IMR-90 (cell line): Measurements from ENCODE around the gene PBLD.

Experiments used
- BHLHE40 ChIP-seq: fragments of 150-350 bp; IDR thresholded peaks from 2 replicates; pipeline ENCODE4 v1.6.1; 2016; ENCODE audit warnings: mild to moderate bottlenecking, low read depth, low read length
- CEBPB ChIP-seq: IDR thresholded peaks from 2 replicates; pipeline ENCODE4 v1.6.1; 2012; ENCODE audit warnings: low read depth, low read length, improper control_type of control experiment
- FOS ChIP-seq: fragments of 150-350 bp; IDR thresholded peaks from 2 replicates; pipeline ENCODE4 v1.6.1; 2016; ENCODE audit warnings: low read depth, low read length
- MAFK ChIP-seq: IDR thresholded peaks from 2 replicates; pipeline ENCODE4 v1.6.1; 2012; ENCODE audit warnings: low read depth, low read length, improper control_type of control experiment
- MAZ ChIP-seq: IDR thresholded peaks from 2 replicates; pipeline ENCODE4 v1.6.1; 2012; ENCODE audit warnings: low read depth, mild to moderate bottlenecking, low read length, improper control_type of control experiment, moderate library complexity, borderline replicate concordance
- MXI1 ChIP-seq: IDR thresholded peaks from 2 replicates; pipeline ENCODE4 v1.6.1; 2012; ENCODE audit warnings: low read depth, mild to moderate bottlenecking, low read length, moderate library complexity, borderline replicate concordance
- NFE2L2 ChIP-seq: fragments of 150-350 bp; IDR thresholded peaks from 2 replicates; pipeline ENCODE4 v1.6.1; 2016; ENCODE audit warnings: low read depth, mild to moderate bottlenecking, low read length
- POLR2A ChIP-seq: IDR thresholded peaks from 2 replicates; pipeline ENCODE4 v1.6.1; 2012; ENCODE audit warnings: mild to moderate bottlenecking, low read depth, low read length
- RAD21 ChIP-seq: IDR thresholded peaks from 2 replicates; pipeline ENCODE4 v1.6.1; 2012; ENCODE audit warnings: low read length, improper control_type of control experiment
- RCOR1 ChIP-seq: IDR thresholded peaks from 2 replicates; pipeline ENCODE4 v1.6.1; 2012; ENCODE audit warnings: mild to moderate bottlenecking, low read length, improper control_type of control experiment; ENCODE audit not compliant: insufficient replicate concordance
- RFX5 ChIP-seq: IDR thresholded peaks from 2 replicates; pipeline ENCODE4 v1.8.0; 2012; ENCODE audit warnings: low read depth, mild to moderate bottlenecking, low read length, moderate library complexity
- SMC3 ChIP-seq: fragments of 150-350 bp; IDR thresholded peaks from 2 replicates; pipeline ENCODE4 v1.6.1; 2016; ENCODE audit warnings: low read depth, mild to moderate bottlenecking, antibody characterized with exemption, low read length, moderate library complexity
- TF ChIP-seq, protein P1 (sequence below): conservative IDR thresholded peaks from 2 replicates; pipeline ENCODE4 v1.5.1; 2012; ENCODE audit warnings: mild to moderate bottlenecking, low read depth, low read length, improper control_type of control experiment
- TF ChIP-seq, protein P2 (sequence below): fragments of 150-350 bp; IDR thresholded peaks from 2 replicates; pipeline ENCODE4 v1.6.1; 2017; ENCODE audit warnings: mild to moderate bottlenecking, antibody characterized with exemption, low read length, low read depth

DNA sequence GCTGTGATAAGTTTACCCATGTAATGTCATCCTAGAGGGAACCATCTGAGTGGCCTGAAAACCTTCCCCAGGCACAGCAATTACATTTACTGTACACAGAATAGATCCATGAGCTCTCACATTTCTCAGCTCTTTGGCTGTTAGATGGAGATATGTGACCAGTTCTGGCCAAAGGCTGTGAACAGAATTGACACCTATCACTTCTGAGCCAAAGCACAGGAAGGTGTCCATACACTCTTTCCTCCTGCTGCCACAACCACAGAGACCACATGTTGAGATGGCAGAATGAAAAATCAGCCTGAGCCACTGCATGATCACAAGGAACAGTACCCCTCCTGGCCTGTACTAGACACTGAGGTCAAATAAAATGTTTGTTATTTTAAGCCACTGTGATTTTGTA lies 56.5 kb downstream of the PBLD start:
- TF ChIP-seq RFX5 (no peak), MAZ (no peak), RCOR1 (no peak), POLR2A (no peak), SMC3 (no peak), MXI1 (no peak), CEBPB (no peak), NFE2L2 (no peak), BHLHE40 (no peak), RAD21 (no peak), MAFK (no peak), FOS (no peak)
- TF ChIP-seq, protein P1, sequence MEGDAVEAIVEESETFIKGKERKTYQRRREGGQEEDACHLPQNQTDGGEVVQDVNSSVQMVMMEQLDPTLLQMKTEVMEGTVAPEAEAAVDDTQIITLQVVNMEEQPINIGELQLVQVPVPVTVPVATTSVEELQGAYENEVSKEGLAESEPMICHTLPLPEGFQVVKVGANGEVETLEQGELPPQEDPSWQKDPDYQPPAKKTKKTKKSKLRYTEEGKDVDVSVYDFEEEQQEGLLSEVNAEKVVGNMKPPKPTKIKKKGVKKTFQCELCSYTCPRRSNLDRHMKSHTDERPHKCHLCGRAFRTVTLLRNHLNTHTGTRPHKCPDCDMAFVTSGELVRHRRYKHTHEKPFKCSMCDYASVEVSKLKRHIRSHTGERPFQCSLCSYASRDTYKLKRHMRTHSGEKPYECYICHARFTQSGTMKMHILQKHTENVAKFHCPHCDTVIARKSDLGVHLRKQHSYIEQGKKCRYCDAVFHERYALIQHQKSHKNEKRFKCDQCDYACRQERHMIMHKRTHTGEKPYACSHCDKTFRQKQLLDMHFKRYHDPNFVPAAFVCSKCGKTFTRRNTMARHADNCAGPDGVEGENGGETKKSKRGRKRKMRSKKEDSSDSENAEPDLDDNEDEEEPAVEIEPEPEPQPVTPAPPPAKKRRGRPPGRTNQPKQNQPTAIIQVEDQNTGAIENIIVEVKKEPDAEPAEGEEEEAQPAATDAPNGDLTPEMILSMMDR = no peak
- TF ChIP-seq, protein P2, sequence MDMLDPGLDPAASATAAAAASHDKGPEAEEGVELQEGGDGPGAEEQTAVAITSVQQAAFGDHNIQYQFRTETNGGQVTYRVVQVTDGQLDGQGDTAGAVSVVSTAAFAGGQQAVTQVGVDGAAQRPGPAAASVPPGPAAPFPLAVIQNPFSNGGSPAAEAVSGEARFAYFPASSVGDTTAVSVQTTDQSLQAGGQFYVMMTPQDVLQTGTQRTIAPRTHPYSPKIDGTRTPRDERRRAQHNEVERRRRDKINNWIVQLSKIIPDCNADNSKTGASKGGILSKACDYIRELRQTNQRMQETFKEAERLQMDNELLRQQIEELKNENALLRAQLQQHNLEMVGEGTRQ = no peak
